ENCODE results near the gene SHPK. TPM values are rescaled to one million over a fixed set of nuclear protein-coding genes. Genes with fewer than 3 reads are reported as not detected.
A peak's percentile ranks its signal among the peaks of the same experiment; 100 is the strongest.

SHPK gene
- total RNA-seq, 2 donors from 2014 or later, result 13.6 to 25.5 TPM

DNA sequence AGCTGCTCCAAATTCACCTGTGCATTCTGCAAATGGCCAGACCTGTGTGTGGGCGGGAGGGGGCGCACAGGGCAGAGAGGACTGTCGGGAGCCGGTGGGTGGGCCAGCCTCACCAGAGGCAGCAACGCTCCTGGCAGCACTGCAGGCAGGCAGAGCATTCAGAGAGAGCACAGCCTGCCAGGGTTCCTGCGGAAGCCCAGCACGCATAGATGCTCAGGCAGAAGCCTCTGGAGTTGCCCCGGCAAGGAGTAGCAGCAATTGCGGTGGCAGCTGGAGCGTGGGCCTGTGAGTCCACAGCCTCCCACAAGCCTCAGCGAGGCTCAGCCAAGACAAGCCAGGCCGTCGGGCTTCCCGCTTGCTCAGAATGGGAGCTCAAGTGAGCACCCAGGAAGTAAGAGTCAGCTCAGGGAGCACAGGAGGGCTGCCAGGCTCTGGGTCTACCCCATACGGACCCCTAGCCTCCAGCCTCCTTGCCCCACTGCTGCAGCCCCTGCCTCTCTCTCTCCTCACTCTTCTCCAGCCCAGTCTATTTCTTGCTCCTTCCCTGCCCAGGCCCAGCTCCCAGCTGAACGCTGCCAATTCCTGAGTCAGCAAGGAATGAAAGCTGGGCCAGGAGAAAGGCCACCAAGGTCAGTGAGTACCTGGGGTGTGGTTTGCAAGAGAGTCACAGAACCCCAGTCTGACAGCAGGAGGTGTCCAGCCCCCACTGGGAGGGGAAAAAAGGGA lies 42.2 kb upstream of the SHPK start:
- Histone ChIP-seq H3K9me3 (no peaks in the 10 kb centered on the region), H3K27ac (no peak overlapping the region), H3K4me1 (replicated peaks) (no peaks in the 10 kb centered on the region), H3K4me3 (no peak overlapping the region), H3K27me3 (replicated peaks; ENCODE audit: insufficient read depth) (peaks cover 4% of the 10 kb centered on the region), H3K36me3 (no peaks in the 10 kb centered on the region)
- TF ChIP-seq, protein P1, sequence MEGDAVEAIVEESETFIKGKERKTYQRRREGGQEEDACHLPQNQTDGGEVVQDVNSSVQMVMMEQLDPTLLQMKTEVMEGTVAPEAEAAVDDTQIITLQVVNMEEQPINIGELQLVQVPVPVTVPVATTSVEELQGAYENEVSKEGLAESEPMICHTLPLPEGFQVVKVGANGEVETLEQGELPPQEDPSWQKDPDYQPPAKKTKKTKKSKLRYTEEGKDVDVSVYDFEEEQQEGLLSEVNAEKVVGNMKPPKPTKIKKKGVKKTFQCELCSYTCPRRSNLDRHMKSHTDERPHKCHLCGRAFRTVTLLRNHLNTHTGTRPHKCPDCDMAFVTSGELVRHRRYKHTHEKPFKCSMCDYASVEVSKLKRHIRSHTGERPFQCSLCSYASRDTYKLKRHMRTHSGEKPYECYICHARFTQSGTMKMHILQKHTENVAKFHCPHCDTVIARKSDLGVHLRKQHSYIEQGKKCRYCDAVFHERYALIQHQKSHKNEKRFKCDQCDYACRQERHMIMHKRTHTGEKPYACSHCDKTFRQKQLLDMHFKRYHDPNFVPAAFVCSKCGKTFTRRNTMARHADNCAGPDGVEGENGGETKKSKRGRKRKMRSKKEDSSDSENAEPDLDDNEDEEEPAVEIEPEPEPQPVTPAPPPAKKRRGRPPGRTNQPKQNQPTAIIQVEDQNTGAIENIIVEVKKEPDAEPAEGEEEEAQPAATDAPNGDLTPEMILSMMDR (IDR thresholded peaks at IDR 0.05), result no peak
- no peak for TF ChIP-seq POLR2AphosphoS5 (IDR thresholded peaks at IDR 0.05)
- no peak for TF ChIP-seq POLR2A (IDR thresholded peaks at IDR 0.05)
- no peak for DNase-seq (ENCODE audit: low spot score)
- intact Hi-C loops (cut with DNase I), result no loop called here
- WGBS, result 47% methylated on average over 16 of the region's 16 CpGs

DNA sequence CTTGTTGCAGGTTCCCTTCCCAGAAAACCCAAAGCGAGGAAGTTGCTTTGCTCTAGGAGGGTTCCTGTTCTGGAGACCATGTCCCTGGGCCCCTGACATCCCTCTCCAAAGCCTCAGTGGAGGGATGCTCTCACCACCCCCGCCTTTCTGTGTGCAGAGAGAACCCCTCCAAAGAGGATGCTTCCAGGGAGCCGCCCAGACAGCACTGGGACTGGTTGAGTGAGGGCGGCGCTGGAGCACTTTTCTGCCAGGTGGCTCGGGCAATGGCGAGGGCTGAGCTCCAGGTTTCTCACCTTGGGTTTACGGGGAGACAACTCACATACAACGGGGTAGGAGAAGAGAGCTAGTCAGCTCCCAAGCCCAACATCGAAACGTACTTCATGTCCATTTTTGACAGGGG lies 39.8 kb upstream of the SHPK start:
- no peaks in the 10 kb centered on the region for H3K4me1 ChIP-seq (replicated peaks)
- DNase-seq (ENCODE audit: low spot score), result no peak
- TF ChIP-seq, protein P1 (IDR thresholded peaks at IDR 0.05), result no peak
- no peak for TF ChIP-seq POLR2A (IDR thresholded peaks at IDR 0.05)
- no peaks in the 10 kb centered on the region for H3K27me3 ChIP-seq (replicated peaks; ENCODE audit: insufficient read depth)
- WGBS, result 61% methylated on average over 11 of the region's 11 CpGs
- no peak overlapping the region for H3K4me3 ChIP-seq
- no peaks in the 10 kb centered on the region for H3K9me3 ChIP-seq
- no peak overlapping the region for H3K27ac ChIP-seq
- intact Hi-C loops (cut with DNase I), result no loop called here
- H3K36me3 ChIP-seq, result no peaks in the 10 kb centered on the region

DNA sequence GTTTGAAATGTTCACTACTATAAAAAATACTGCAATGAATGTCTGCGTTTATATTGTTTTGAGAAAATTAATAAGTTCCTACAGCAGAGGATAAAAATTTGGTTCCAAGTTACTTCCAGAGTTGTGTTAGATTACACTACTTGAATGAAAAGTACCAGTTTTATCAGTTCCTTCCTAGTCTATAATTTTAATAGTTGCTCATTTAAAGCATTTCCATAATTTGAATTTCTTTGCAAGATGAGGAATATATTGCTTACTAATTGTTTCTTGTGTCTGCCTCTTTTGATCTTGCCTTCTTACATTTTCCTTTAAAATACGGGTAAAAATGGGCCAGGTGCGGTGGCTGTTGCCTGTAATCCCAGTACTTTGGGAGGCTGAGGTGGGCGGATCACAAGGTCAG lies 36.5 kb upstream of the SHPK start:
- WGBS, result 98% methylated on average over 4 of the region's 4 CpGs
- H3K27ac ChIP-seq, result no peak overlapping the region
- no peak for DNase-seq (ENCODE audit: low spot score)
- no peak overlapping the region for H3K4me3 ChIP-seq
- no peaks in the 10 kb centered on the region for H3K4me1 ChIP-seq (replicated peaks)
- H3K27me3 ChIP-seq (replicated peaks; ENCODE audit: insufficient read depth), result no peaks in the 10 kb centered on the region
- no peaks in the 10 kb centered on the region for H3K36me3 ChIP-seq
- TF ChIP-seq POLR2A (IDR thresholded peaks at IDR 0.05) (no peak), POLR2AphosphoS5 (IDR thresholded peaks at IDR 0.05) (no peak)
- TF ChIP-seq, protein P1 (IDR thresholded peaks at IDR 0.05), result no peak
- intact Hi-C loops (cut with DNase I), result no loop called here
- no peaks in the 10 kb centered on the region for H3K9me3 ChIP-seq

DNA sequence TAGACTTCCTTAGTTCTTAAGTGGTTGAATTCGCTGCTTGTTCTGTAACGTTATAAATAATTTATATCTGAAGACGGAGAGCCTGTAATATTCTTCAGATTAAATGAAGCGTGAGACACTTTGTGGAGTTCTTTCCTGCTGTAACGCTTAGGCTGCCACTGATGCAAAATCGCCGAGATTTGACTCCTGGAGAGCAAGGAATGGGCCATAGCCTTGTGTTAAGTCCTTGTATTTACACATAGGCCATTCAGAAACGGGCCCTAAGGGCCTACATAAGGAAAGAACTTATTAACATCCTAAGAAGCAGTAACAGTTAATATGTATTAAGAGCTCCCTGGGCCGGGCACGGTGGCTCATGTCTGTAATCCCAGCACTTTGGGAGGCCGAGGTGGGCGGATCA lies 33.5 kb upstream of the SHPK start:
- 49% methylated on average over 12 of the region's 12 CpGs for WGBS
- no peak overlapping the region for H3K27ac ChIP-seq
- no peaks in the 10 kb centered on the region for H3K27me3 ChIP-seq (replicated peaks; ENCODE audit: insufficient read depth)
- TF ChIP-seq, protein P1 (IDR thresholded peaks at IDR 0.05), result no peak
- TF ChIP-seq POLR2AphosphoS5 (IDR thresholded peaks at IDR 0.05), result no peak
- no peak for TF ChIP-seq POLR2A (IDR thresholded peaks at IDR 0.05)
- intact Hi-C loops (cut with DNase I), result loop anchor here (2.0 kb wide), 1 partner anchor 53 kb away; the partner anchor contains the start of gene HASPIN
- H3K4me1 ChIP-seq (replicated peaks), result peaks cover 13% of the 10 kb centered on the region
- no peaks in the 10 kb centered on the region for H3K9me3 ChIP-seq
- H3K36me3 ChIP-seq, result no peaks in the 10 kb centered on the region
- DNase-seq (ENCODE audit: low spot score), result no peak
- H3K4me3 ChIP-seq, result peak overlapping the region; percentile 83 to 90

DNA sequence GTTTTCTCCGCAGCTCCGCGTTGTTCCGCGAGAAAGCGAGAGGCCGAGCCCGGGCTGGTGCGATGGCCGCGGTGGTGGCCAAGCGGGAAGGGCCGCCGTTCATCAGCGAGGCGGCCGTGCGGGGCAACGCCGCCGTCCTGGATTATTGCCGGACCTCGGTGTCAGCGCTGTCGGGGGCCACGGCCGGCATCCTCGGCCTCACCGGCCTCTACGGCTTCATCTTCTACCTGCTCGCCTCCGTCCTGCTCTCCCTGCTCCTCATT lies 33.0 kb upstream of the SHPK start:
- WGBS, result 1% methylated on average over 32 of the region's 32 CpGs
- Histone ChIP-seq H3K27ac (peak overlapping the region; percentile 92 to 95), H3K36me3 (no peaks in the 10 kb centered on the region), H3K4me3 (peak overlapping the region; percentile 83 to 90), H3K4me1 (replicated peaks) (peaks cover 13% of the 10 kb centered on the region), H3K27me3 (replicated peaks; ENCODE audit: insufficient read depth) (no peaks in the 10 kb centered on the region), H3K9me3 (no peaks in the 10 kb centered on the region)
- no peak for DNase-seq (ENCODE audit: low spot score)
- TF ChIP-seq POLR2AphosphoS5 (IDR thresholded peaks at IDR 0.05) (no peak), POLR2A (IDR thresholded peaks at IDR 0.05) (no peak)
- TF ChIP-seq, protein P1 (IDR thresholded peaks at IDR 0.05), result no peak
- intact Hi-C loops (cut with DNase I), result loop anchor here (2.0 kb wide), 1 partner anchor 54 kb away; the partner anchor contains the start of gene HASPIN

Measured in prostate gland (tissue), 2 donors.